ENCODE data around the gene THRB.

DNA sequence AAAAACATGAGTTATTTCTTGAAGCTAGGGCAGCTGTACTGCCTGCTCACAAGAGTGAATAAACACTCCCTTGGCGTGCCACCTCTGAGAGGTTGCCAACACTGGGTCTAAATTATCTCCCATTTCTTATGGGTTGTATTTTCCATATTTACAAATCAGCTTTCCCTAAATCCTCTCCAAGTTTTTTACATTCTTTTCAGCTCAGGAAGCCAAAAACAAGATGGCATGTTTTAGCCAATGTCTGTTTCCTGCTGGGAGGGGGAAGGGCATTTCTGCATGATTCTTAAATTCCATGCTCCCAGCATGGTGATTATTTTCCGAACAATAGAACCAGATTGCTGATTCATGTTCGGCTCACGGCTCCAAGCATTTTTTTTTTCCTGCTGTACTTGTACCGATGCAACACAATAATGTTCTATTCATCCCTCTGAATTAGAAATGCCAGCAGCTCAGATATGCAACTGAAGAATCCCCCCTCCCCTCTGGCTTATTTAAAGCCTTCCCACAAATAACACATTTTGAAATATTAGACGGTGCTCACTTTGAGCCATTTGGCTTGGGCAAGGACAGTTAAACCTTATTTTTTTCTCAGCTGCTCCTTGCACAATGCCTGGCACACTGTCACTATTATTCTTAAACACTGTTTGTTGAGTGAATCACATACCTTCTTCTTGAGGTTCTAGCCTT is 252.5 kb downstream of the THRB start:
- TF ChIP-seq CTCF (IDR thresholded peaks at IDR 0.05 in 8 of 11, conservative IDR thresholded peaks at IDR 0.05 in 3 of 11), result no peak
- no peak for TF ChIP-seq POLR2AphosphoS5 (IDR thresholded peaks at IDR 0.05)
